GM18502 (cell line): ENCODE data around the gene SLC9A8.

Experiments used
- ATAC-seq: cut with Tn5 transposase; IDR thresholded peaks from one replicate; pipeline ENCODE4 v1.9.1; 2021; ENCODE audit warnings: mild to moderate bottlenecking; ENCODE audit not compliant: unreplicated experiment, poor library complexity

SLC9A8 gene

DNA sequence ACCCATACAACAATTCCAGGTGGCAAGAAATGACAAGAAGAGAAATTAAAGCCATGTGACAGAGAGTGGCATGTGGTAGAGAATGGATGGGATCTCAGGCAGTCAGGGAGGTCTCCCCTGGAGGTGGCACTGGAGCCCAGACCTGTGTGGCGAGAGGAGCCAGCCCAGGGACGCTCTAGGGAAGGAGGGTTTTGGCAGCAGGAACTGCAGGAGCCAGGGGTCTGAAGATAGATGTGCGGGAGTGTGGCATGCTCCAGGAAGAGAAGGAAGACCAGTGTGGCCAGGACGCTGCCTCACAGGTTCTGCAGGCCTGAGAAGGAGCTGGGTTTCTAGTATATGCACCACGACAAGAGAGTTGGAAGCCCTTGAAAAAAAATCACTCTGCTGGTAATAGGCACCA is 57.6 kb downstream of the SLC9A8 start:
- ATAC-seq: no peak

DNA sequence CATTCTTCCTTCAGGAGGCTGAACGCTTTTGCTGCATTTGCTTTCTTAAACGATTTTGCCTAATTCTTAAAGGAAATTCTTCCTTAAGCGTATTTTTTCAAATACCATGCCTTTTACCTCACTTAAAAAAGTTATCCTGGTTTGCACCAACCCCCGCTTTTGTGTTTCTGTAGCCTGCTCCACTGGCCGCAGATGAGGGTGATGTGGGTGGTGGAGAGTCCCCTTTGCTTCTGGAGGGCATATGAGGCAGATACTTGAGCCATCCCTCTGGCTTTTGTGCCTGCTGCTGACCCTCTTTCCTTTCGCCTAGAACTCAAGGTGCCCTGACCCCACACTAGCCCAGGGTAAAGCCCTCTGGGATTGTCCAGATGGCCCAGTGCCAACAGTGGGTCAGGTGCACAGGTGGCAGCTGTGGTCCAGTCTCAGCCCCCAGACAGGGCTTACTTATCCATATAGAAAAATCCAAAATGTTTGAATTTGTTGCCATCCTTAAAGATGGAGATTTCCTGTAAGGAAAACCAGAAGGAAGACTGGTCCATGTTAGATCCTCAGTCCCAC is 58.8 kb downstream of the SLC9A8 start:
- ATAC-seq: no peak

DNA sequence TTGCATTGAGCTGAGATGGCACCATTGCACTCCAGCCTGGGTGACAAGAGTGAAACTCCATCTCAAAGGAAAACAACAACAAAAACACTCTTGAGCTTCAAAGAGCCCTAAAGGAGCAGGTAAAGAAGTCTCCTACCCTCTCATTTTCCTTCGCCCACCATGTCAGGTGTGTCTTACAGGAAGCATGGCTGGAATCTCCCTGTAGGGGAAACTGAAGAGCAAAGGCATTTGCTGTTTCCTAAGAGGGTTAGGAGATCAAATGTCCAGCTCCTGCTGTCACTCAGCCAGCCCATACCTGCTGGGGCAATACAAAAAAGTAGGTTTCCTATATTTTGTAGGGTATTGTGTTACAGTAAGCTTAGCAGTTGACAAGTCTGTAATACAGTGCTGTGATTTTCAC is 59.4 kb downstream of the SLC9A8 start:
- no peak for ATAC-seq

DNA sequence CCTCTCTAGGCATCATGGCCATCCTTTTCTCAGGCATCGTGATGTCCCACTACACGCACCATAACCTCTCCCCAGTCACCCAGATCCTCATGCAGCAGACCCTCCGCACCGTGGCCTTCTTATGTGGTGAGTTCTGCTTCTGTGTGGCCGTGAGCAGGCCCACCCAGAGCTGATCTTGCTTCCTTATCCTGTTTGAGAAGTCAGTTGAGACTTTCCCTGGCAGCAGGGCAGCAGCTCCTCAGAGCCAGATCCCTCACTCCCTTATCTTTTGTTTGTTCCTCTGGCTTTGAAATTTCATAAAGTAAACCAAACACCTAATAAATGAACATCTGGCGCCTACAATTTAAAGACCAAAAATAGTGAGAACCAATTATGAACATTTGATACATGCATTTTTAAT is 62.1 kb downstream of the SLC9A8 start:
- ATAC-seq: no peak

DNA sequence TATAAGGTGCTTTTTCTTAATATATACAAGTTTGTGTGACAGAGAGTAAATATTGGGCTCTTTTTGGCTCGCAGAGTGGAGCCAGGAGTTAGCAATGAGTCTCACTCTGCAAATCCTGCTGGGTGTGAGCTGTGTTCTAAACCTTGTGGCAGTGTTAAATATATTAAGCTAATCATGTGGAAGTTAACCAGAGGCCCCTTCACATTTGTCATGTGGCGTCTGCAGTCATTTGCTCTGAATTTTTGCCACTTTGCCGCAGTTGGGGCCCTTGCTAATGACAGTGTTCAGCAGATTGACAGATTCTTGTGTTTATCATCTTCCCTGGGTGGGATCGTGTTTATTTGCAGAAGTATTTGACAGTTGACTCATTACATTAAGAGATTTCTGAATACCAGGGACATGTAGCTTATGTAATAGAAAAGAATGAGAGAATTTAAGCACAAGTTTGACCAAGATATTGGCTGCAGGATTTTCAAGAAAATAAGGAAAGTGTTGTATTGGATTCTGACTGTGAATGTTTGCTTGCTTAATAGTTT is 64.8 kb downstream of the SLC9A8 start:
- no peak for ATAC-seq

DNA sequence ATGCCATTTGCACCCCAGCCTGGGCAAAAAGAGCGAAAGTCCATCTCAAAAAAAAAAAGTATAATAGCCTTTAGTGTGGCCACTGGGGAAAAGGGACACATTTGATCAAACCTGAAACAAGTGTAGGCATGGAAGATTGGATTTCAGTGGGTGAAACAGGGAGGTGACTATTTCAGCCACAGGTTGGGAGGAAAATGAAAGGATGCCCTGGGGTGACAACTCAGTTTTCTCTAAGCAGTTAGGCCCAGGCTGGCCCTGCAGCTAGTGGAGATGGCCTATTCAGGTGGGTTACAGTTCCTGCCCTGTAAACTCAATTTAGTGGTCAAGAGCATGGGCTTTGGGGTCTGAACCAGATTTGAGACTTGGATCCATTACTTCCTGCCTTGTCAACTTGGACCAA is 66.3 kb downstream of the SLC9A8 start:
- no peak for ATAC-seq

DNA sequence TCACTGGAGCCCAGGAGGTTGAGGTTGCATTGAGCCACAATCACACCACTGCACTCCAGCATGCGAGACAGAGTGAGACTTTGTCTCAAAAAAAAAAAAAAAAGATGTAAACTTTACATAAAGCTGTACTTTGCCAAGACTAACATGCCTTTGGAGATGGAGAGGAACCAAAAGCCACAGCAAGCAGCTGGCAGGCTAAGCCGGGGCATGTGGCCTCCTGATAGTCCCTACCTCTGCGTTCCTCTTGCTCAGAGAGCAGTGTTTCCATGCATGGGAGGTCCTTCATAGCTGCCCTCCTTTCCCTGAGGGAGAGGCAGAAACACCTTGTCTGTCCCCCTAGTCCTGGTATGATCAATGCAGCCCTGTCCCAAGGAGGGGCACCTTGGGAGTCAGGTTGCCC is 67.5 kb downstream of the SLC9A8 start:
- no peak for ATAC-seq

DNA sequence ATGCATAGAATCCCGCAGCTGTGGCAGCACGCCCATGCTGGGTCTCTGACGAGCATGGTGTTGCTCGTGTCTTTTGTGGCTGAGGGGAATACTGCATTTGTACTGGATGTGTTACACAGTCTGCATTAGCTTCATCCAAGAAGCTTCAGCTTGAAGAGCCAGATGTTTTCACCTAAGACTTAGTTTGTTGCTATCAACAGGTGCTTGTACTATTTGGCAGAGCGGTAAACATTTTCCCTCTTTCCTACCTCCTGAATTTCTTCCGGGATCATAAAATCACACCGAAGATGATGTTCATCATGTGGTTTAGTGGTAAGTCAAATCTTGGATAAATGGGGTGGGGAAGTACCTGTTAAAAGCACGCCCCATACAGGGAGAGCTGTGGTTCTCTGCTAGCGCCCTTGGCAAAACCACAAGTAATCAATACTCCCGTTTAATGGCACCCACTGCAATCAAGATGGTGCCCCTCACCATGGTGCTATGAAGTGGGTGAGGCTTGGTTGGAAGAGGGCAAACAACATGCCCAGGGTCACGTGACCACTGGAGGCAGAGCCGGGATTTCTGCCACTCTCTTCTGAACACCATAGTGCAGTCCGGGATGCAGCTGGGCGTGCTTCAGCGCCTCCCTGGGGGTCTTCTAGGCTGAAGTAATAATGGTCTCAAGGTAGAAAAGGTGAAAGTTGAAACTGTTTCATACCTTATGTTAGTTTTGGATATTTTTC is 68.3 kb downstream of the SLC9A8 start:
- ATAC-seq: no peak

DNA sequence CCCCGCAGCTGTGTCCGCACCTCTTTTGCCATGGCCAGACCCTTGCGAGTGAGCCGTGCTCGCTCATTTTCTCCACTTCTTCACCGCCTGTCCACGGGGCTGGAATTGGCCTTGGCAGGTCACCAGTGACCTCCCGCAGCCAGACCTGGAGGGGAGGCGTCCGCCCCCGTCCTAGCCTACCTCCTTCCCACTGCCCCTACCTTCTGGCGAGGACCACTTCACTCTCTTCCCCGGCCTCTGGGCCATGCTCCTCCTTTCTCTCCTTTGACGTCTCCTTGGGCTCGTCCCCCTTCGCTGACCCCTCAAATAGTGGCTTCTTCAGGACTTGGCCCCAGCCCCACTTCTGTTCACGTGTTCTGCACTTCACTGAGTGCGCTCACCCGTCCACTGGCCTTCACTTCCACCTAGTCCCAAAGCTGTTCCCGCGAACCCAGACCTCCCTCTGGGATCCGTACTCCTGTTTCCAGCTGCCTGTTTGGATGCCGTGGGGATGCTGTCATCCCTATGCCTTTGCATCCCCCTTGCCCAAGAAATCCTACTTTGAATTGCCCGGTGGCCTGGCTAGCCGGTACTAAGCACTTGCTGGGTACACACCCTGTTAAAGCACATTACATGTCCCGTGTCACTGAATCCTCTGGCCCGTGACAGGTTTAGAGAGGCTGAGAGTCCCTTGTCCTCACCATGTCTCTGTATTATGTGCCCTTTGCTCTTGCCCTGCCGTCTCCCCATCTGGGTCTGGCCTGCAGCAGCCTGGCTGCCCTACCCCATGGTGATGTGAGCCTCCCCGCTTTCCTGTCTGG is 69.7 kb downstream of the SLC9A8 start:
- no peak for ATAC-seq

DNA sequence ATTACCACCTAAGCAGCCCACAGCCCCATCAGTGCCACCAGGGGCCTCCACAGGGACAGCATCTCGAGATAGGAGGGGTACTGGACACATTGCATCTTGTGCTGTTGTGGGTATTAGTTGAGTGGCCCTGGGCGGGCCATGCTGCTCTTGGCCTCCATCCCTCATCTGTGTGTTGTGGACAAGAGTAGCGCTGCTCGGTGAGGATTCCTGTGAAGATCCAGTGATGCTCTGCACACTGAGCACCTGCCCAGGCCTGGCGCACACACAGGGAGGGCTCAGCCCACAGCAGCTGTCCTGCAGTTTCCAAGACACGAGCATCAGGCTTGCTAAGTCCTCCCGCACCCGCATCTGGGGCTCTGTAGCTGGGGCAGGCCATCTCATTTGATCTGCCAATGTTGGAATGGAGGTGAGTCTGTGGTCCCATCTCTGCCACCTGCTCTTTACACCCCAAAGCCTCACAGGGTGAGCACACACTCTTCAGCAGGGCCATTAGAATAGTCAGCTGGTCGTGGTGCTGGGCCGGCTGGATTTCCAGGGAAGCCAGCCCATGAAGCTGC is 70.7 kb downstream of the SLC9A8 start:
- no peak for ATAC-seq

DNA sequence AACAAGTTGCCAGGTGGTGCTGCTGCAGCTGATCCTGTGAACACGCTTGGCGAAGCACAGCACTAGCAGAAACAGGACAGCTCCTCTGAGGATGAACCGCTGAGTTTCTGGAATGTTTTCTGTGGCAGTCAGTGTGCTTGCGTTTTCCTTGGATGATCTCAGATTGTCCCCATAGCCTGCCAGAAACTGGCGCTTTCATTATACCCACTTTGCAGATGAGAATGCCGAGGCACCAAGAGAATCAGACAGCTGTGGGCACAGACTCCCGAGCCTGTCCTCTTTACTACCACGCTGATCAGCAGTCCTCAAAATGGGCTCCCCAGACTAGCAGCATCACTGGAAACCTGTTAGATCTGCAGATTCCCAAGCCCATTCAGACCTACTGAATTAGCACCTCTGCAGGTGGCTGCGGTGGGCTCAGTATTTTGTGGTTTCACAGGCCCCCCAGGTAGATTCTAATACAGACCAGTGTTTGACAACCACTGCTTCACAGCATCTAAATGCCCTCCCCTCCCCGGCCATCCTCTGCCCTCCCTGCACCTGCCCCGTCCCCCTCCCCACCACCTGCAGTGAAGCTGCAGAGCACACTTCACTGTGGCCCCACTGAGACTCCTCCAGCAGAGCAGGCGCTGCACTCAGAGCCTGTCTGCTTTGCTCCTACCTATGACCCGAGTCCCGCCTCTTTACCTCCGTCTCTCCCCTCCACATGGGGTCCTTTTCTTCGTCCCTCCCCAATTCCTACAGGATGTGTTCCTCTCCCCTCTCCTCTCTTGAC is 73.1 kb downstream of the SLC9A8 start:
- ATAC-seq: no peak

DNA sequence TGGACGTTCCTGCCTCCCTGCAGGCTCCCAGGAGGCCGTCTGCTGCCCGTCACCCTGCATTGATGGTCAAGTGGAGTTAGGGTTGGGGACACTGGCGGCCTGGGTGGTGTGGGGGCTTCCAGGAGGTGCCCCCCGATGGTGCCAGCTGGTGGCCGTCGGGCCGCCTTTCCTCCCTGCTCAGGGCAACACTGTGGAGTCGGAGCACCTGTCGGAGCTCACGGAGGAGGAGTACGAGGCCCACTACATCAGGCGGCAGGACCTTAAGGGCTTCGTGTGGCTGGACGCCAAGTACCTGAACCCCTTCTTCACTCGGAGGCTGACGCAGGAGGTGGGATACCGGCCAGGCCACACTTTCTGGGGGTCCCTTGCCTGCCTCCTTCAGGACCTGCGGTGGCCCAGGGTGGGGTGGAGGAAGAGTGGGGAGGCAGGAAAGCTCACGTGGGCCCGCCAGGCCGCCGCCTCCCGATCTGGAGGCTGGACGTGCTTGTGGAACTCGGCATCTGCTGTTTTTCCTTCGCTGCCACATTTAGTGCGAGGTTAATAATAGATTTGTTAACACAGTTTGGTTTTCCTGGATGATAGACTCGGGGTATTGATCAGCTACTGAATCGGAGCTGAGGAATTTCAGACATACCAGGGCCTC is 74.1 kb downstream of the SLC9A8 start:
- ATAC-seq: no peak

DNA sequence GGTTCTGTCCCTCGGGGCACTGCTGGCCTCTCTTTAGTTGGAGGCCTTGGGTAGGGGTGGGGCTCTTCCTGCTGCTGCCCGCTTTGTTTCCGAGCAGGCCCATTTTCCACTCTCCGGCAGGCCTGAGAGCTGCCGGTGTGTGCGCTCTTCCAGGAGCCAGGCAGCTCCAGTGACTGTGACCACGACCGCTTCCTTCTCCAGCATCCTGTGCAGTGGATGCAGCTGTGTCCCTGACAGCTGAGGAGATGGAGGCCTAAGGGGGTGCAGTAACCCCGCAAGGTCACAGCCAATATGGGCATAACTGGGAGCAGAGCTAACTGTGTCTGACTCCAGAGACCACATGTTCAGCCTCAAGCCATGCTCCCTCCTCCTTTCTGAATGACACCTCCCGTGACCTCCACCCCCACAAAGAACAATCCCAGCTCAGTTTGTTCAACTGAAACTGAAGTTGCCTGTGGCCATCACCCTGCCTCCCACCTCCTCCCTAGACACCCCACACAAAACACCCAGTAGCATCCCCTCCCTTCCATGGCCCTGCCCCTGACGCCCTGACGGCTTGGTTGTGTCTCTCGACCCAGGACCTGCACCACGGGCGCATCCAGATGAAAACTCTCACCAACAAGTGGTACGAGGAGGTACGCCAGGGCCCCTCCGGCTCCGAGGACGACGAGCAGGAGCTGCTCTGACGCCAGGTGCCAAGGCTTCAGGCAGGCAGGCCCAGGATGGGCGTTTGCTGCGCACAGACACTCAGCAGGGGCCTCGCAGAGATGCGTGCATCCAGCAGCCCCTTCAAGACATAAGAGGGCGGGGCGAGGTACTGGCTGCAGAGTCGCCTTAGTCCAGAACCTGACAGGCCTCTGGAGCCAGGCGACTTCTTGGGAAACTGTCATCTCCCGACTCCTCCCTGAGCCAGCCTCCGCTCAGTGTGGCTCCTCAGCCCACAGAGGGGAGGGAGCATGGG is 74.9 kb downstream of the SLC9A8 start:
- no peak for ATAC-seq

DNA sequence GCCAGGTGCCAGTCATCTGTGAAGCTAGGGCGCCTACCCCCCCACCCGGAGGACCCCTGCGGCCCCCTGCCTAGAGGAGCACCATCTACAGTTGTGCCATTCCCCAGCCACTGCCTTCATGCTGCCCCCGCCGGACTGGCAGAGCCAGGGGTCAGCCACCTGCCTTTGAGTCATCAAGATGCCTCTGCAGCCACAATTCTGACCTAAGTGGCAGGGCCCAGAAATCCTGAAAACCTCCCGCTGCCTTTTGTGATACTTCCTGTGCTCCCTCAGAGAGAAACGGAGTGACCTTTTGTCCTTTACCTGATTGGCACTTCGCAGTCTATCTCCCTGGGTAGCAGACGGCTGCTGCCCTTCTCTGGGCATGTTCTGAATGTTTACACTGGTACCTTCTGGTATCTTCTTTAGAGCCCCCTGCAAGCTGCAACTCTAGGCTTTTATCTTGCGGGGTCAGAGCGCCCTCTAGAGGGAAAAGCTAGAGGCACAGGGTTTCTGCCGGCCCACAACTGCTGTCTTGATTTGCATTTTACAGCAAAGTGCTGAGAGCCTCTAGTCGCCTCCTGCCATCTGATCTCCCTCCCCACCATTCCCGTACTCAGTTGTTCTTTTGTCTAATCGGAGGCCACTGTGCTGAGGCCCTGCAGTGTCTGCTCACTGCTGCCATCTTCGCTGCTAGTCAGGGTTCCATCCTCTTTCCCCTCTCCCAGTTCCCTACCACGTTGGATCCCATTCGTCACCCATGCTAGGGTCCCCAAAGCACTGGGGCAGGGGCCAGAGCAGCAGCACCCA is 75.8 kb downstream of the SLC9A8 start:
- ATAC-seq: no peak

DNA sequence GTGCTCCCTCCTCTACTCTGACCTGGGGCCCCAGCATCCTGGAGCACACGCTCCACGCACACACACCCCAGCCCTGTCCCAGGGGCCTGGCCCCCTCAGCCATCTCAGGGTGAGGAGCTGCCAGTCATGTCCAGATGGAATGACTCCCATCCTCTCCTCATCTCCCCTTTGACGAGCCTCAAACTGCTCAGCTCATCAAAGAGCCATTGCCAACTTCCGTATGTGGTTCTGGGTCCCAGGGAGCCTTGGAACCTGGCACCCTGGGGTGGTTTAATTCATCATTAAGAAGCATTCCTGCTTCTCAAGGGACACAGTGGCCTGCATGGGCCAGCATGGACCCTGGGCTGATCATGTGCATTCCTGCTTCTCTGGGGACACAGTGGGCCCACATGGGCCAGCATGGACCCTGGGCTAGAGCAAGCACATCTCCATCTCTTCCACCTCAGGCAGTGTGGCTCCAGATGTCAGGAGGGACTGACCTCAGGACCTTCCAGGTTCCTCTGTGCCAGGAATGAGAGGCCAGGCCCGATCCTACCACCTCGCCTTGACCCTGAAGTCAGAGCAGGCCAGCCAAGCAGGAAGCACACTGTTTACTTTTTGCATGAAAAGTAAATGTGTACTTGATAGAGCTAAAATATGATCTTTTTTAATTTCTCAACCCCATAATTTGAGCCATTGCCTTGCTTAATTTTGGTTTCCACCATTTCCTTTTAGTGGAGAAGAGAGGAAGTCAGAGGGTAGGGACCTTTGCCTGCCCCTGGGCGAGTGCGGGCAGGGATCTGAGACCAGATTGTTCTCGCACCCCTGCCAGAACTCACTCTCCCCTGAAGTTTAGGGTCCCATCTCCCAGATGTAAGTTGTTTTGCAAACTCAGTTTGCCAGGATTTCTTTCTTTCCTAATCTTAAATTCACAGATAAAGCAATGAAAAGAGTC is 76.6 kb downstream of the SLC9A8 start:
- no peak for ATAC-seq

DNA sequence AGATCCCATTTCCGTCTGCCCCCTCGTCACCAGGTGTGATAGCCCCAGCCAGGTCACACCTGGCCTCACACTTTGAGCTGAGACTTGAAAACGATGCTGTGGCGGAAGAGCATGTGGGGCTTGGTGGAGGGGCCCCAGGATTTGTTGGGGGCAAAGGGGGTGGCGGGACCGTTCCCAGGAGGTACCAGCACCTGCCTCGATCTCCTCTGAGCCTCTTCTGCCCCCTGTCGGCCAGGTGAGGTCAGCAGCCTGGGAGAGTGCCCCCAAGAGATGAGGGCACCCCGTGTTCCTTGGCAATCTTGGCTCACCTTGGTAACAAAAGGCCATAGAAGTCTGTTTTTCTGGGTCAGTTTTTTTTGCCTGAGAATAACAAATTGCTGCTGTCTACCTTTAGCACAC is 77.3 kb downstream of the SLC9A8 start:
- ATAC-seq: no peak
